Mesenteric fat pad (tissue), 1 donor: ENCODE measurements around the gene RGPD3. TPM values are rescaled to one million over a fixed set of nuclear protein-coding genes. Genes with fewer than 3 reads are reported as not detected.
"Not testable (repeated sequence)": the region's sequence is repeated elsewhere in the genome, so short reads cannot be mapped to it uniquely, and the experiment has no call there.

Source experiments
- DNase-seq: peaks from one replicate; pipeline ENCODE4 v3.0.0-alpha.2; 2020; ENCODE audit warnings: low spot score
- total RNA-seq: library from RNA; stranded (reverse); fragmentation: NEBNext Ultra II Directional; extraction: Animal tissue kit (Norgen Biotek cat#: 25700); gene quantifications from one replicate; pipeline ENCODE4 v1.2.1, GENCODE V29; 2021
- donor health status: DM: yes; HTN: yes; CAD: no.

Gene RGPD3
- total RNA-seq, 1 donor from 2014 or later, result 0.42 TPM

DNA sequence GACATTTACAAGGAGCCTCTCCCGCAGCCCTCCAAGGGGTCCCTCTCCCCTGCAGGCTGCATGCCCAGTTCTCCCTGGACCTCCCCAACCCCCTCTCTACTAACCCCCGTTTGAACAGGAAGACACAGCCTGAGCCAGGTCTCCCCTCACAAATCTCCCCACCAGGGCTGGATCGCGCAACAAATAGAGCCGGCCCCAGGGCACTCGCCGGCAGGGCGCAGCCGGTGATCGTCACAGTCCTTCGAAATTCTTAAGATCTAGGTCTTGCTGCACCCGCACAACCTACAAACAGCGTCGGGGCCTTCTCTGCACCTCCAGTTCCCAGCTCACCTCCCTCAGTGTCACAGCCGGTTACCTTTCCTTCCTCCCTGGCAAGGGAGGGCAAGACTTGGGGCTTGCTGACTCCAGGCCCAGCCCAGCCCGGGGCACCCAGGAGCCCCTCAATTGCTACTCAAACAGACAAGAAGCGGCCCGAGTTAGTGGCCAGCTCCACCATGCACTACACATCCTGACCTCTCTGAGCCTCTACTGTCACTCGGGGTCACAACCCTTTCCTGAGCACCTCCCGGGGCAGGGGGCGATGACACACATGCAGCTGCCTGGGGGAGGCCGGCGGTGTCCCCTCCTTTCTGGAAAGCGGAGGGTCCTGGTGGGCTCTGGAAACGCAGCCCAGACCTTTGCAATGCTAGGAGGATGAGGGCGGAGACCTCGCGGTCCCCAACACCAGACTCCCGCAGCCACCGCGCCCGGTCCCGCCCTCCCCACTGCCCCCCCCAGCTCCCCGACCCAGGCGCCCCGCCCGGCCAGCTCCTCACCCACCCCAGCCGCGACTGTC lies 18.6 kb upstream of the RGPD3 start, which contains the start of gene CD8B2:
CD8B2 (plus strand) TSS at position 814 of the 835 bp plus-strand sequence. CDS start 63 bp downstream, outside the sequence.
- DNase-seq, result not testable (repeated sequence)

DNA sequence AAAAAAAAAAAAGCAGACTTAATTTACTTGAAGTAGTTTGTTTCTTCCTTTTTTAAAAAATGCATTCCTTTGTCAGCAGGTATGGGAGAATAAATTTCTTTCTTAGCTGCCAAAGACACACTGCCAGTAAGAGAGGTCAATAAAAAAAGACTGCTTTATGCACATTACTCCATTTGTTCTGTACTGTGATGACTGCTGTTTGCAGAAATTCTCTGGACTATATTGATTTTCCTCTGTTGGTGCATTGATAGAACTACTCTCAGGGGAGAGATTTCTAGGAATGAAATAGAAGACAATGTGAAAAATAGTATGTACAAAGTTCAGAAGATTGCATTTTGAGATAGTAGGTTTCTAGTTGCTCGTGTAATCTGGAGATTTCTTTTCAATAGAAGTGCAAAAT lies 11.3 kb upstream of the RGPD3 start:
- not testable (repeated sequence) for DNase-seq

DNA sequence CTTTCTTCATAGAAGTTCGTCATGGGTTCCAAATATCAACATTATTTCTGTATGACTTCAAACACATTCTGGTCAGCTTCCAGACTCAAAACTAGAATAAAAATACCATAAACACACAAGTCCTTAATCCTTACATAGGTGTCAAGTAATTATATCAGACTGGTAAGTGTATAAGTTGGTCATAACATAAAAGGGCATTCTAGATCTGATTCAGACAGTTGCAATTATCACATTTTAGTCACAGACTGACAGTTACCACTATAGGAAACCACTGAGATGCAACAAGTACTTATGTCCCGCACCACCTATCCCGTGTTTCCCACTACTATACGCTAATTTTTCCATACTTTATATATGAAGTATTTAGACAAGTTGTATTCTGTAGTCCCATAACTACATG lies 9.4 kb upstream of the RGPD3 start:
- DNase-seq, result not testable (repeated sequence)

DNA sequence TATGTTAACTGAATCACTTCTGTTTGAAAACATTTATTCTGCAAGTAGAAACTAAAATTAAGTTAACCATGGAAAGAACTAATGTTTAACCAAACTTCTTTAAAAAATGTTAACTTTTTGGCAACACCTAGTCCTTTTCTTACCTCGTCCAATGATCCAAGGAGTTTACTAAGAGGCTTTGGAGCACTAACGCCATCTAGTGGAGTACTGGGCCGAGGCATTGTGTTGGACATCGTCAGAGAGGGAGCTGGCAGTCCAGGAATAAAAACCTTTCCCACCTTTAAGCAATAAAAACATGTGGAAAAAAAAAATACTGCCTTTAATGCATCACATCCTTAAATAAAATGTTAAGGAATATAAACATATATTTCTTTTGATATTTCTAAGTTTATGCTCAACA lies 2.4 kb upstream of the RGPD3 start:
- DNase-seq, result not testable (repeated sequence)

DNA sequence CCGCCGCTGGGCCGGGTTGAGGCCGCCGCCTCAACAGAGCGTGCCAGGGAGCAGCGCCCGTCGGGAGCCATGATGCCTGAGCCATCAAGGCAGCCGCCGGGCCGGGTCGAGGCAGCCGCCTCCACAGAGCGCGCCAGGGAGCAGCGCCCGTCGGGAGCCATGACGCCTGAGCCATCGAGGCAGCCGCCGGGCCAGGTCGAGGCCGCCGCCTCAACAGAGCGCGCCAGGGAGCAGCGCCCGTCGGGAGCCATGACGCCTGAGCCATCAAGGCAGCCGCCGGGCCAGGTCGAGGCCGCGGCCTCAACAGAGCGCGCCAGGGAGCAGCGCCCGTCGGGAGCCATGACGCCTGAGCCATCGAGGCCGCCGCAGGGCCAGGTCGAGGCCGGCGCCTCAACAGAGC lies 697 bp downstream of the RGPD3 start:
- not testable (repeated sequence) for DNase-seq

DNA sequence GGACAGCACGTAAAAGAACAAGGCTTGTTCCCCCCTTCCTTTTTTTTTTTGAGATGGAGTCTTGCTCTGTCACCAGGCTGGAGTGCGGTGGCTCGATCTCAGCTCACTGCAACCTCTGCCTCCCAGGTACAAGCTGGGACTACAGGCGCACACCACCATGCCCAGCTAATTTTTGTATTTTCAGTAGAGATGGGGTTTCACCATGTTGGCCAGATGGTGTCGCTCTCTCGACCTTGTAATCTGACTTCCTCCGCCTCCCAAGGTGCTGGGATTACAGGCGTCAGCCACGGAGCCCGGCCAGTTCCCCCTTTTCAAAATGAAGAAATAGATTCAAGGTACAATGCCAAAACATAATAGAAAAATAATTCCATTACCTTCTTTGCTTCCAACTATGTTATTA lies 6.3 kb downstream of the RGPD3 start:
- DNase-seq, result not testable (repeated sequence)

DNA sequence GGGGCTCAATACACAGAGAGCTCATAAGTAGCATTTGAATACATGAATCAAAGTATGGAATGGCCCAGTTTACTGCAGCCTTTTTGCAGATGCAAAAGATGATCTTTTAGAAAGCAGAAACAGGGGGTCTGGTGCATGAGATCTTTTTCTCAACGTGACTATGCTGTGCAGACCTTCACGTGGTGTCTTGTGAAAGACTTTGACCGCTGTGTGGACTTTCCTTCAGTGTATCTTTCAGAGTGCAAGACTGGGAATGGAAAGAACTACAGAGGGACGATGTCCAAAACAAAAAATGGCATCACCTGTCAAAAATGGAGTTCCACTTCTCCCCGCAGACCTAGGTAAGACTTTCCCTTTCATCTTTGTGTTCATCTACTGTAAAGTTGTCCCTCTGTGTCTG lies 77.5 kb downstream of the RGPD3 start:
- DNase-seq, result not testable (repeated sequence)

DNA sequence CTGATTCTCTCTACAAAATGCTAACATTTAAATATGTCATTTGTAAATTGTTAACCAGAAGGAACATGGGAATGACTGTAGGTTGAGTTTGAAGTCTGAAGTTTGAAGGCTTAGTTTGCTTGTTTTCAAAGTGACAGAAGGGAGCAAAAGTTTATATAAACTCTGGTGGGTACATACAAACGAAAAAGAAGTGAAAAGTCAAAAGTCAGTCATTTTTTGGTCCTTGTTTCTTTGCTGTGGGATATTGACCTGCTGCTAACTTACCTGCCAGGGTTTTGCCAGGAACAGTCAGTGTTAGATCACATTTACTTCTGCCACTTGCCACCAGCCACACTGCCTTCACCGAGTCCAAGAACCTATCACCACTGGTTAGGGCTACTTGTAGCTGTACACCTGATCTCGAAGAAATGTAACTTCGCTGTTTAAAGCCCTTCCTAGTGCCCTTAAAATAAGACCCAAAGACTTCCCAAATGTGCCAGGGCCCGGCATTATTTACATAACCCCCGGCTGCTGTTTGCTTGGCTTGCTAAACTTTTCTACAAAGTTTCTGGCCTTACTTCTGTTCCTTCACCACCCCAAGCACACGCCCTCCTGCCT lies 79.3 kb downstream of the RGPD3 start:
- not testable (repeated sequence) for DNase-seq

DNA sequence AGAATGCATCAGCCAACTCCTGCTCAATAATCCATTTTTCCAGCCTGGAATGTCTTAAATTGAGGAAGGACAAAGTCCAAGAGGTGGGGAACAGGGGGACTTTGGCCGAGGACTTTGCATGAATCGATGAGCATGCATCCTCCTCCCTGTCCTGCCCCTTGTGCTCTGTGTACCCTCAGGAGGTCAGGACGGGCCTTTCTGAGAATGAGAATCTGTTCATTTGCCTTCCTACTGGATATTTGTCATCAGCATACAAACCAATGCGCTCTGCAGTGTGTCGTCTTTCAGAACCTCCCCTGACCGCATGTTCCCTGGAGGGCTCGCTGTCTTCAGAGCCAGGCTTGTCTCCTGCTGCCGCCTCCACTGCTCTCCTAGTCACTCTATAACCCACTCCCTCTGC lies 83.7 kb downstream of the RGPD3 start:
- DNase-seq, result not testable (repeated sequence)

DNA sequence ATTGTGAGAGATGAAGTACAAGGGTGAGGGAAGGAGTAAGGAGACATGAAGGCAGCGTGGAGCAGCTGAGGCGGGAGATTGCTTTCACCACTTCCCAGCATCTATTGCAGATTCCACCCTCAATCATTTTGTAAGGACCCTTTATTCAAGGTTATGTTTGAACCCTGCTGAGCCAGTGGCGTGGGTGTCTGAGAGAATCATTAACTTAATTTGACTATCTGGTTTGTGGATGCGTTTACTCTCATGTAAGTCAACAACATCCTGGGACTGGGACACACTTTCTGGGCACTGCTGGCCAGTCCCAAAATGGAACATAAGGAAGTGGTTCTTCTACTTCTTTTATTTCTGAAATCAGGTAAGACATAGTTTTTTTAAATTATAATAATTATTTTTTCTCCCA lies 86.3 kb downstream of the RGPD3 start:
- DNase-seq, result not testable (repeated sequence)

DNA sequence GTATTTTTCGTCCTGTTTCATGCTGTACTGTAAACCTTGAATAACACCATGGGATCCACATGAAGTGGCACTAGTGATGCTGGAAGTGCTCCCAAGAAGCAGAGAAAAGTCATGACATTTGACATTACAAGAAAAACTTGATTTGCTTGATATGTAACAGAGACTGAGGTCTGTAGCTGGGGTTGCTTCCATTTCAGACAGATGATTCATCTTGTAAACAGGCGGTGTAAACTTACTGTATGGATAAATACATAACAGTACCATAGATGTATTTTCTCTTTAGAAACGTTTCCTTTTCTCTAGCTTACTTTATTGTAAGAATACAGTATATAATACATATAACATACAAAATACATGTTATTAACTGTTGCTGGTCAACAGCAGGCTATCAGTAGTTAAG lies 88.6 kb downstream of the RGPD3 start:
- not testable (repeated sequence) for DNase-seq

DNA sequence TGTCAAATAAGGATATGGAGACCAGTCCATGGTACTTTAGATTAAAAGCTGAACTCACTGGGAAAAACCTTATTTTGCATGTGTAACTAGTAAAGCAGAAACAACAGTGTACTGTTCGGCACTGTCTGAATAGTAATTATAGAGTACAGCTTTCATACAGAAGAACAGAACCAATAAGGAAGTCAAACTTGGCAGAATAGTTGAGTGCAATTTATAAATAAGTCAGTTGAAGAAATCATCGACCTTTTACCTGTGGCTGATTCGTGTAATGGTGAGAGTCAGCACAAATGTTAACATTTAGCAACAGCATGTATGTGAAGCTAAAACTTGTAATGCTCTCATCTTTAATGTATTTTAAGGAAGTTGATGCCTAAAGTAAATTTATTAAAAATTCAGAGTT lies 99.0 kb downstream of the RGPD3 start:
- not testable (repeated sequence) for DNase-seq

DNA sequence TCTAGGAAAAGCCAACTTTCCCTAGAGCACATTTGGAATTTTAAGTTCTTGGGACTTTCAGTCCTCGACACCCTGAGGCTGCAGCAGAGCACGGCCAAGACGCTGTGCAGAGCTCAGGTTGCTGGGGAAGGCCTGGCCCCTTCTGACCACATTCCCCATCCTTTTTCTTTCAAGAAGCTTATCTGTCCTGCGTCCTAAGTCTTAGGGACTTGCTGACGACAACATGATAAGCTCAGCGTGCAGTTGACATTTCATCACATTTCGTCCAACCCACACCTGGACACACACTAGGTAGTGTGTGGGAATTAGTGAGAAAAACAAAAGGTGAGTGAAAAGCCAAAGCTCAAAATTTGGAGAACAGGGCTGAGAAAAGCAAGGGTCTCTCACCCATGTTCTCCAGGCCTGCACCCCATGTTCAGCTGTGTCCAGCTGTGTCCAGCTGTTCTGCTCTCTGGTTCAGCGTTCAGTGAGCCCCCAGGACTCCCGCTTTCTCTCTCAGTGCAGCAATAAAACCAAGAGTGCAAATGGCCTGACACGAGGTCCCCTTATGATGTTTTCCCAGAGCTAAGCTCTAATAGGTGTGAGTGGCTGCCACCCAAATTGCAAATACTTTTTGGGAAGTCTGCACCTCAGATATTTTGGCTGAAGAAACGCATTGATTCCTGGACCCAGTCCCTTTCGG lies 101.9 kb downstream of the RGPD3 start:
- DNase-seq, result no peak

DNA sequence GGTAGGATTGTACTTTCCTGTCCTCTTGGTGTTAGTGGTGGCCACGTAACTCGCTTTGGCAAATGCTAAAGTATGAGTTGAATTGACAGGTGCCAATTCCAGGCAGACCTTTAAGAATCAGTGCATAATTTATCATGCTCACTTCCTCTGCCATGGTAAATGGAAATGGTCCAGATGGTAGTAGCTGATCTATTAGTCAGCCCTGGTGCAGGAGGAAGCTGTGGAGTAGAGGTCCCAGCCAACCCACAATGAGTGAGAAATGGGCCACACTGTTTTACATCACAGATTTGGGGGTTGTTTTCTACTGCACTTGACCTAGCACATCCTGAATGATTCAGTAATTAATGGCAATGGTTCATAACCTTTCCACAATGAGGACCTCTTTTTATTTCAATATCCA lies 104.4 kb downstream of the RGPD3 start:
- DNase-seq, result no peak

DNA sequence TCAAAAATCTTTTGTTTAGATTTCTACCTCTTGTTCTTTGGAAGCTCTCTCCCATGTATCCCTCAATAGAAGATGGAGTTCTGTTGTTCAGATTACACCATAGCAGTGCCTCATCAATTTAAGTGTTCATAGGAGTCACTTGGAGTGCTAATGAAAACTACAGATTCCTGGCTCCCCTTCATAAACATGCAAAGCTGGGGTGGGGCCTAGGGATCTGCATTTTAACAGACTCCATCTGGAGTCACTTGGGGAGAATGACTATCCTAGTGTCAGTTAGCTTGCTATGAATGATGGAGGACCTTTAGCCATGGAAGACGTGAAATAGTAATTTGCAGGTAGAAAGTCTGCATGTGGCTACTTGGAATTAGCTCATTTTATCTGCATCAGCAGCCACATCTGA lies 105.4 kb downstream of the RGPD3 start:
- no peak for DNase-seq

DNA sequence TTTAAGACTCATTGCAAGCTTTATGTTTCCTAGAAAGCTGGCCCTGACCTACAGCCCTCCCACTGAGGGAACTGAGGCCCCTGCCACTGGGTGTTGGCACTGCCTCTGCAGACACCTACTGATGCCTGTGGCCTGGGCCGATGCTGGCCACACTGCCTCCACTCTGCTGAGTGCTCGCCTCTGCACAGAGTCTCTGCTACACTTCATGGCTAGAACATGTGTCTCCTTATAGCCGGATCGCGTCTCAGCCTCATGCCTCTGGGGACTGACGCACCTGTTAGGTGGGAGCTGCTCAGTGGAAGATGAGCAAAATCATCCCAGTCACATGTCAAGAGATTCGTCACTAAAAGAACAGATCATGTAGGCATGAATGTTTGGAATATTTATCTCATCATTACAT lies 108.7 kb downstream of the RGPD3 start:
- DNase-seq, result no peak

DNA sequence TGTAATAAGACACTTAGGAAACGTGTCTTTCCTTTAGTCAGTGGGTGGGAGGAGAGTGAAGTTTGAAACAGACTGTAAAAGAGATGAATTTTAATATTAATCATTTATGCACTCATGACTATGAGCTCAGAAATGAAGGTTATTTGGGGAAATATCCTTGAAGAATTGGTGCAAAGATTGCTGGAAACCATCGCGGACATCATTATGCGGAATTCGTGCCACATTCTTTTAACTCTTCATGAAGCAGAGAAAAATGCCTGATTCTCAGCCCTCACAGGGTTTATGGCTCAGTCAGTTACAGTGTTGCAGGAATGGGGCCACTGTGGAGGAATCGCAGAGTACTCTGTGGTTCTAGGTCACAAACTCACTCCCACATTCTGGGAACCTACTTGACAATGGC lies 109.7 kb downstream of the RGPD3 start:
- no peak for DNase-seq

DNA sequence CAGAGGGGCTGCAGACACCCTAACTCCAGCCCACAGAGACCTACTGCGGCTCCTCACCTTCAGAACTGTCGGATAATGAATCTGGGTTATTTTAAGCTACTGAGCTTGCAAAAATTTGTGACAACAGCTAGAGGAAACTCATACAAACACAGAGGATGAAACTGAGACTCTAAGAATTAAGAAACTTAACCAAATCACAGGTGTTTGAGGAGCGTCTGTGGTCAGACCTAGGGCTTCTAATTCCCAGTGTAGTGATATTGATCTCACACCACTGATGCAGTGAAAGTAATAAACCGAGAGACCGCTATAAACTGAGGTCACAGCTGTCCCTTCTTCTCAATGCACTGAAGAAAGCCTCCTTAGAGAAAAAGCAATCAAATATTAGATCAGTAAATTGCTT lies 110.1 kb downstream of the RGPD3 start:
- DNase-seq, result no peak

DNA sequence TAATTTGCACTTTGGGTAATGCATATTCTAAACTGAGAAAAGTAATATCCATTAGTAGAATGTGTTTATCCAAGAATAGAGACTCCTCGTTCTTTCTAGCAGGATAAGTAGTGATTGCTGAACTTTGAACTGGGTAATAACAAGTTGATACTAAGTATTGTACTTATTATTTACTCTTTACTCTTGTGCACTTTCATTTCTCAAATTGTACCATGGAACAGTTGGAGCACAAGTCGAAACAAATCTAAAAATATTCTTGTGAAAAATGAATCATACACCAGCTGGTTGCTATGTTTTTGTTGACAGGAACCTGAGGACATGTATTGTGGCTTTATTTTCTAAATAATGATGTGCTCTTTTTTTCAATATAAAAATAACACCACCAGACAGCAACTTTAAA lies 111.9 kb downstream of the RGPD3 start:
- no peak for DNase-seq

DNA sequence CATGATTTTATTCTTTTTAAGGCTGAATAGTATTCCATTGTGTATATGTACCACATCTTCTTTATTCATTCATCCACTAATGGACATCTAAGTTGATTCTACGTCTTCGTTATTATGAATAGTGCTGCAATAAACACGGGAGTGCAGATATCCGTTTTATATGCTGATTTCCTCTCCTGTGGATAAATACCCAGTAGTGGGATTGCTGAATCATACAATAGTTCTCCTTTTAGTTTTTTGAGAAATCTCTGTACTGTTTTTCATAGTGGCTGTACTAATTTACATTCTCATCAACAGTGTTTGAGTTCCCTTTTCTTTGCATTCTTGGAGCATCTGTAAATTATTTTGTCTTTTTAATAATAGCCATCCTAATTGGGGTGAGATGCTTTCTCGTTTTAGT lies 114.5 kb downstream of the RGPD3 start:
- DNase-seq, result no peak

DNA sequence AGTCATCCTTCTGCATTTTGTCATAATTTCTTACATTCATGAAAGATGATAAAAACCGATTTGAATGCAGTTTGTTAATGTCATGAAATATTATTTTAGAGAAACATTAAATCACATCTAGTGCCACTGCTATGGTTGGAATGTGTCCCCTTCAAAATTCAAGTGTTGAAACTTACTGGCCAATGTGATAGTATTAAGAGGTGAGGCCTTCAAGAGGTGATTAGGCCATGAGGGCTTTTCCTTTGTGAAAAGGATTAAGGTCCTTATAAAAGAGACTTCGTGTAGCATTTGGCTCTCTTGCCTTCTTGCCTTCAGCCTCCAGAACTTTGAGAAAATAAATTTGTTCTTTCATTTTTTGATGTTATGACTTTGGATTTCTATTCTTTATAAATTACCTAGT lies 117.2 kb downstream of the RGPD3 start:
- no peak for DNase-seq

DNA sequence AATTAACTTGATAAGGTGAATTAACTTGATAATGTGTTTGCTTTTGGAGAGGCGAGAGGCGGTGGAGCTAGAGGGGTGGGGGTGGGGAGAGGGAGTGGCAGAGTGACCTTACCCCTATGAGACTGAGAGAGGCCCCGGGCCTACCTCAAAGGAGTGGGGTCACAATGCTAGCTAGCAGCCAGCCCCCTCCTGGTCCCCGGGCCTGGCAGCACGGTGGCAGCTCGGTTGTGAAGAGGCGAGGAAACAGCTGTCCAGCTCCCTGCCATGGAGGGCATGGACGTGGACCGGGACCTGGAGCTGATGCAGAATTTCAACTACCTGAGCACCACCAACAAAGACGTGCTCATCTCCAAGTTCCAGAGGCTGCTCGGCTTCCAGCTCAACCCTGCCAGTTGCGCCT lies 123.9 kb downstream of the RGPD3 start:
- DNase-seq, result no peak
